NCI-H2081 (cell line): Measurements from ENCODE around the gene FYN.

Source experiments
- DNase-seq, 2 experiments: peaks; one replicate each; lab custom pipeline; 2025; lab: John Stamatoyannopoulos, UW

The FYN gene

GRCh38 chr6:111725446-111726112 lies 147.7 kb downstream of the FYN start:
- DNase-seq: no peak

GRCh38 chr6:111724505-111724904 lies 148.7 kb downstream of the FYN start:
- no peak for DNase-seq

- no peak for DNase-seq
These were observed 149.2 kb downstream of the FYN start for GRCh38 chr6:111724039-111724438.

- no peak for DNase-seq
These were observed 149.8 kb downstream of the FYN start for GRCh38 chr6:111723412-111723970.

- DNase-seq: no peak
These were observed 151.0 kb downstream of the FYN start for GRCh38 chr6:111722179-111722731.

- DNase-seq: no peak
These were observed 151.5 kb downstream of the FYN start for GRCh38 chr6:111721753-111722154.

- no peak for DNase-seq
These were observed 152.2 kb downstream of the FYN start for GRCh38 chr6:111720931-111721496.

- no peak for DNase-seq
These were observed 154.3 kb downstream of the FYN start for GRCh38 chr6:111718990-111719389.

- peak in 1 of 2 experiments; percentile 21 for DNase-seq
These were observed 154.9 kb downstream of the FYN start for GRCh38 chr6:111718326-111718725.

- no peak for DNase-seq
These were observed 155.6 kb downstream of the FYN start for GRCh38 chr6:111717621-111718020.

- no peak for DNase-seq
These were observed 156.9 kb downstream of the FYN start for GRCh38 chr6:111716325-111716724.

- no peak for DNase-seq
These were observed 157.9 kb downstream of the FYN start for GRCh38 chr6:111715321-111715720.

- no peak for DNase-seq
These were observed 158.6 kb downstream of the FYN start for GRCh38 chr6:111714416-111715270.

- DNase-seq: no peak
These were observed 159.4 kb downstream of the FYN start for GRCh38 chr6:111713811-111714210.

- no peak for DNase-seq
These were observed 160.0 kb downstream of the FYN start for GRCh38 chr6:111713236-111713635.

- no peak for DNase-seq
These were observed 161.1 kb downstream of the FYN start for GRCh38 chr6:111711984-111712752.

- DNase-seq: peak; percentile 30 to 41
These were observed 161.8 kb downstream of the FYN start for GRCh38 chr6:111711476-111711875.

- DNase-seq: no peak
These were observed 162.3 kb downstream of the FYN start for GRCh38 chr6:111710911-111711310.

GRCh38 chr6:111710439-111710838 lies 162.8 kb downstream of the FYN start:
- DNase-seq: no peak

GRCh38 chr6:111709615-111710398 lies 163.4 kb downstream of the FYN start:
- peak; percentile 34 to 64 for DNase-seq

- DNase-seq: no peak
These were observed 164.1 kb downstream of the FYN start for GRCh38 chr6:111709201-111709600.
